IMR-90 (cell line): ENCODE data around the gene MILR1. TPM values are rescaled to one million over a fixed set of nuclear protein-coding genes. Genes with fewer than 3 reads are reported as not detected.

ENCODE experiments used
- ATAC-seq: fragments of 200-7000 bp; cut with Tn5 transposase; 2 replicates; pipeline ENCODE4 v1.9.1; 2020; ENCODE audit warnings: low read depth, mild to moderate bottlenecking, moderate library complexity
- BruUV-seq: library from RNA; stranded (reverse); fragments of 400-500 nt; replicated peaks from 2 replicates; lab custom pipeline; 2021; lab: Mats Ljungman, UMichigan
- CTCF ChIA-PET: fragments of 300-600 bp; formaldehyde crosslinking; extraction: SDS; loops from one replicate; lab custom pipeline; 2021; ENCODE audit warnings: antibody characterized with exemption; lab: Yijun Ruan, JAX
- POLR2A ChIA-PET: fragments of 300-600 bp; sonication (Branson Sonifier 250); formaldehyde crosslinking; loops from one replicate; lab custom pipeline; 2022; ENCODE audit warnings: antibody characterized with exemption; ENCODE audit not compliant: unreplicated experiment; lab: Charles Lee
- DNase-seq: peaks from one replicate; pipeline ENCODE4 v3.0.0; 2013
- H2AFZ ChIP-seq: replicated peaks from 2 replicates; pipeline ENCODE3; 2013; ENCODE audit warnings: low read length, mild to moderate bottlenecking; ENCODE audit not compliant: poor library complexity
- H2AK5ac ChIP-seq: 2 replicates; pipeline ENCODE4 v1.6.1; 2013; ENCODE audit warnings: low read depth, low read length, inconsistent platforms
- H2AK9ac ChIP-seq: replicated peaks from 2 replicates; pipeline ENCODE3; 2013; ENCODE audit warnings: mild to moderate bottlenecking, low read depth, low read length, moderate library complexity; ENCODE audit not compliant: poor library complexity
- H2BK120ac ChIP-seq: 2 replicates; pipeline ENCODE4 v1.6.1; 2013; ENCODE audit warnings: low read depth, low read length, inconsistent platforms
- H2BK15ac ChIP-seq: 3 replicates; pipeline ENCODE4 v1.6.1; 2013; ENCODE audit warnings: low read depth, low read length, inconsistent platforms
- H2BK20ac ChIP-seq: 2 replicates; pipeline ENCODE4 v1.6.1; 2013; ENCODE audit warnings: low read depth, mild to moderate bottlenecking, inconsistent platforms, low read length, moderate library complexity
- H2BK5ac ChIP-seq: 2 replicates; pipeline ENCODE4 v1.6.1; 2013; ENCODE audit warnings: mild to moderate bottlenecking, low read depth, low read length, inconsistent platforms; ENCODE audit not compliant: poor library complexity, severe bottlenecking
- H3K14ac ChIP-seq: replicated peaks from 2 replicates; pipeline ENCODE4 v1.6.1; 2013; ENCODE audit warnings: low read depth, low read length, inconsistent platforms
- H3K18ac ChIP-seq: 2 replicates; pipeline ENCODE4 v1.6.1; 2013; ENCODE audit warnings: low read depth, low read length, control low read depth
- H3K23ac ChIP-seq: 2 replicates; pipeline ENCODE4 v1.6.1; 2013; ENCODE audit warnings: low read depth, low read length, inconsistent platforms
- H3K27ac ChIP-seq: 2 replicates; pipeline ENCODE4 v1.5.1; 2013; ENCODE audit warnings: mild to moderate bottlenecking, control low read depth, low read length; ENCODE audit not compliant: insufficient read depth
- H3K27me3 ChIP-seq: 2 replicates; pipeline ENCODE4 v1.6.1; 2013; ENCODE audit warnings: low read length; ENCODE audit not compliant: control insufficient read depth, insufficient read depth
- H3K36me3 ChIP-seq: 2 replicates; pipeline ENCODE4 v1.6.1; 2013; ENCODE audit warnings: low read length, mixed read lengths; ENCODE audit not compliant: control insufficient read depth, insufficient read depth
- H3K4ac ChIP-seq: 2 replicates; pipeline ENCODE4 v1.6.1; 2013; ENCODE audit warnings: low read depth, low read length, inconsistent platforms
- H3K4me1 ChIP-seq: 2 replicates; pipeline ENCODE4 v1.6.1; 2013; ENCODE audit warnings: low read length, mixed read lengths; ENCODE audit not compliant: control insufficient read depth, insufficient read depth
- H3K4me2 ChIP-seq: 2 replicates; pipeline ENCODE4 v1.6.1; 2013; ENCODE audit warnings: low read depth, mild to moderate bottlenecking, control low read depth, low read length, moderate library complexity
- H3K4me3 ChIP-seq: 2 replicates; pipeline ENCODE4 v1.5.1; 2013; ENCODE audit warnings: low read depth, mild to moderate bottlenecking, control low read depth, low read length, moderate library complexity; ENCODE audit not compliant: insufficient read depth
- H3K56ac ChIP-seq: 2 replicates; pipeline ENCODE4 v1.6.1; 2013; ENCODE audit warnings: low read length, inconsistent platforms; ENCODE audit not compliant: insufficient read depth; ENCODE audit errors: extremely low read depth
- H3K79me1 ChIP-seq, 2 experiments: 2 replicates each; pipeline ENCODE4 v1.6.1; 2013; ENCODE audit warnings: low read length in 2 of 2, inconsistent platforms in 1 of 2, low read depth in 1 of 2
- H3K9ac ChIP-seq: 2 replicates; pipeline ENCODE4 v1.6.1; 2013; ENCODE audit warnings: low read depth, low read length, control low read depth
- H3K9me1 ChIP-seq: 2 replicates; pipeline ENCODE4 v1.6.1; 2013; ENCODE audit warnings: low read length, inconsistent platforms; ENCODE audit not compliant: insufficient read depth
- H3K9me3 ChIP-seq: 2 replicates; pipeline ENCODE4 v1.6.1; 2013; ENCODE audit warnings: low read length; ENCODE audit not compliant: control insufficient read depth, insufficient read depth
- H4K20me1 ChIP-seq: 2 replicates; pipeline ENCODE4 v1.6.1; 2013; ENCODE audit warnings: low read length, inconsistent platforms; ENCODE audit not compliant: insufficient read depth
- H4K5ac ChIP-seq: 2 replicates; pipeline ENCODE4 v1.6.1; 2013; ENCODE audit warnings: mild to moderate bottlenecking, low read depth, low read length, control low read depth
- H4K8ac ChIP-seq, 2 experiments: 2 replicates each; pipeline ENCODE4 v1.6.1; 2013; ENCODE audit warnings: low read depth in 2 of 2, low read length in 2 of 2, control low read depth in 1 of 2, inconsistent platforms in 1 of 2
- H4K91ac ChIP-seq: 2 replicates; pipeline ENCODE4 v1.6.1; 2013; ENCODE audit warnings: low read depth, low read length, inconsistent platforms; ENCODE audit not compliant: insufficient read depth
- CHD1 ChIP-seq: IDR thresholded peaks from 2 replicates; pipeline ENCODE4 v1.6.1; 2012; ENCODE audit warnings: low read depth, low read length, improper control_type of control experiment
- FOS ChIP-seq: fragments of 150-350 bp; IDR thresholded peaks from 2 replicates; pipeline ENCODE4 v1.6.1; 2016; ENCODE audit warnings: low read depth, low read length
- MXI1 ChIP-seq: IDR thresholded peaks from 2 replicates; pipeline ENCODE4 v1.6.1; 2012; ENCODE audit warnings: low read depth, mild to moderate bottlenecking, low read length, moderate library complexity, borderline replicate concordance
- SMC3 ChIP-seq: fragments of 150-350 bp; IDR thresholded peaks from 2 replicates; pipeline ENCODE4 v1.6.1; 2016; ENCODE audit warnings: low read depth, mild to moderate bottlenecking, antibody characterized with exemption, low read length, moderate library complexity
- WGBS, 2 experiments: methylation state at CpG; one replicate each; pipeline versions ENCODE4 v1.1.5 to v1.1.7; 2013; ENCODE audit warnings: missing lambda C conversion rate in 2 of 2; ENCODE audit not compliant: insufficient read length in 1 of 2; ENCODE audit errors: extremely low coverage in 2 of 2; 5-methylcytosine and 5-hydroxymethylcytosine counted together
- dilution Hi-C: fragments of 300-500 bp; cut with HindIII; formaldehyde crosslinking; loops from one replicate; pipeline ENCODE4 v1.14.3; 2018; ENCODE audit warnings: low sequenced_read_pairs; ENCODE audit not compliant: unreplicated experiment
- in situ Hi-C: fragments of 300-500 bp; cut with MboI; formaldehyde crosslinking; loops from 3 replicates; pipeline ENCODE4 v1.14.3; 2019; ENCODE audit warnings: low sequenced_read_pairs, inconsistent platforms, mixed read lengths
- intact Hi-C: fragments of 100-400 bp; cut with micrococcal nuclease; formaldehyde crosslinking; loops from 2 replicates; pipeline ENCODE4 v1.10.0; 2022
- polyA plus RNA-seq, 3 experiments: library from polyadenylated mRNA; depleted of rRNA; stranded (reverse); fragments of >200 nt; gene quantifications; 2 replicates each; pipeline ENCODE4 v1.2.3, GENCODE V29; 2012; ENCODE audit warnings: low replicate concordance in 1 of 3
- total RNA-seq: library from RNA; depleted of rRNA; stranded (reverse); fragments of >200 nt; gene quantifications from 2 replicates; pipeline ENCODE4 v1.2.3, GENCODE V29; 2012
- TF ChIP-seq, protein P1 (sequence below): conservative IDR thresholded peaks from 2 replicates; pipeline ENCODE4 v1.5.1; 2012; ENCODE audit warnings: mild to moderate bottlenecking, low read depth, low read length, improper control_type of control experiment

The MILR1 gene
- total and polyA plus RNA-seq, 2 of the 4 experiments (the other 2 are of a cell fraction) = 0.36 to 0.44 TPM

DNA sequence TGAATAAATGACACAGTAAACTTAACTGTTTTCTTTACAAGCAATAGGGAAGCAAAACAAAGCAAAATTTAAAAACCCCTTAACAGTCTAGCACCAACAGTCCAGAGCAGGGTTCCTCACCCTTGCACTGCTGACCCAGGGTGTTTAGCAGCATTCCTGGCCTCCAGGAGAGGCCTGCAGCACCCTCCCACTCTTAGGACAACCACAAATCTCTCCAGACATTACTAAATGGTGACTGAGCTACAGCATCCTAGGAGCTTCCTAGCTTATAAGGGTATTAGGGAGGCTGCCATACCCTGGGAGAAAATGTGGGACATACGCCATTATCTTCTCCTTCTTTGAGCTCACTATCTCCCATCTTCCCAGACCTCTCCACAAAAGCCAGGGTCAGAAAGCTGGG, 32.0 kb downstream of the MILR1 start:
- H3K9me1 ChIP-seq = no peaks in the 10 kb centered on the region
- H4K91ac ChIP-seq = no peak overlapping the region
- H2AK9ac ChIP-seq = no peak overlapping the region
- TF ChIP-seq CHD1 = no peak
- TF ChIP-seq FOS = no peak
- TF ChIP-seq, protein P1, sequence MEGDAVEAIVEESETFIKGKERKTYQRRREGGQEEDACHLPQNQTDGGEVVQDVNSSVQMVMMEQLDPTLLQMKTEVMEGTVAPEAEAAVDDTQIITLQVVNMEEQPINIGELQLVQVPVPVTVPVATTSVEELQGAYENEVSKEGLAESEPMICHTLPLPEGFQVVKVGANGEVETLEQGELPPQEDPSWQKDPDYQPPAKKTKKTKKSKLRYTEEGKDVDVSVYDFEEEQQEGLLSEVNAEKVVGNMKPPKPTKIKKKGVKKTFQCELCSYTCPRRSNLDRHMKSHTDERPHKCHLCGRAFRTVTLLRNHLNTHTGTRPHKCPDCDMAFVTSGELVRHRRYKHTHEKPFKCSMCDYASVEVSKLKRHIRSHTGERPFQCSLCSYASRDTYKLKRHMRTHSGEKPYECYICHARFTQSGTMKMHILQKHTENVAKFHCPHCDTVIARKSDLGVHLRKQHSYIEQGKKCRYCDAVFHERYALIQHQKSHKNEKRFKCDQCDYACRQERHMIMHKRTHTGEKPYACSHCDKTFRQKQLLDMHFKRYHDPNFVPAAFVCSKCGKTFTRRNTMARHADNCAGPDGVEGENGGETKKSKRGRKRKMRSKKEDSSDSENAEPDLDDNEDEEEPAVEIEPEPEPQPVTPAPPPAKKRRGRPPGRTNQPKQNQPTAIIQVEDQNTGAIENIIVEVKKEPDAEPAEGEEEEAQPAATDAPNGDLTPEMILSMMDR = no peak
- TF ChIP-seq SMC3 = no peak
- TF ChIP-seq MXI1 = no peak
- dilution Hi-C loops (no loop called here), in situ Hi-C loops (no loop called here), intact Hi-C loops (no loop called here)
- DNase-seq (no peak), ATAC-seq (no peak)
- H2AFZ ChIP-seq = no peak overlapping the region
- no peak overlapping the region for H2BK20ac ChIP-seq
- H3K4me3 ChIP-seq = no peak overlapping the region
- H4K5ac ChIP-seq = no peak overlapping the region
- H2BK15ac ChIP-seq = no peak overlapping the region
- H3K27ac ChIP-seq = no peak overlapping the region
- CTCF ChIA-PET = interaction anchor here (1.4 to 1.9 kb wide), 2 partner anchors 10 to 61 kb away, joined by 3 to 4 read pairs; no protein-coding TSS in a partner anchor
- H2BK5ac ChIP-seq = no peak overlapping the region
- no peaks in the 10 kb centered on the region for H4K20me1 ChIP-seq
- no peak overlapping the region for H4K8ac ChIP-seq
- no peak overlapping the region for H3K14ac ChIP-seq
- H3K4ac ChIP-seq = no peak overlapping the region
- no TSS peak for BruUV-seq
- H3K9me3 ChIP-seq = no peaks in the 10 kb centered on the region
- H3K56ac ChIP-seq = no peak overlapping the region
- H2BK120ac ChIP-seq = no peak overlapping the region
- no peak overlapping the region for H3K23ac ChIP-seq
- H3K79me1 ChIP-seq = 0 out of 4 replicates have a peak, but pooled peaks cover 0 to 3% of the 10 kb centered on the region in 2 experiments
- no peaks in the 10 kb centered on the region for H3K27me3 ChIP-seq
- H3K9ac ChIP-seq = no peak overlapping the region
- 100% methylated on average over 1 of the region's 1 CpG; no CpG with 5 or more reads in 1 of the 2 experiments for WGBS, 2 experiments
- H3K18ac ChIP-seq = no peak overlapping the region
- no peak overlapping the region for H2AK5ac ChIP-seq
- peaks cover 10% of the 10 kb centered on the region; the same call in 1 of the 2 replicates for H3K36me3 ChIP-seq
- no peaks in the 10 kb centered on the region; the same call in 1 of the 2 replicates for H3K4me1 ChIP-seq
- H3K4me2 ChIP-seq = no peak overlapping the region
- POLR2A ChIA-PET = no interaction called here
